Prostate gland (tissue), 2 donors: ENCODE results near the gene PLEK.
"Not testable (repeated sequence)": the region's sequence is repeated elsewhere in the genome, so short reads cannot be mapped to it uniquely, and the experiment has no call there.

Source experiments
- CTCF ChIP-seq, 4 experiments: fragments of 200-600 bp in 2 of 4; fragments of 450-650 bp in 2 of 4; sonication (generic) in 2 of 4; IDR thresholded peaks; 1 replicate in 3 of 4; 2 replicates in 1 of 4; pipeline ENCODE4 v1.5.1; 2016 to 2019; ENCODE audit warnings: antibody characterized with exemption in 4 of 4, mild to moderate bottlenecking in 2 of 4, moderate library complexity in 2 of 4
- POLR2A ChIP-seq: fragments of 450-650 bp; IDR thresholded peaks from one replicate; pipeline ENCODE4 v1.6.1; 2016; ENCODE audit warnings: antibody characterized with exemption, mild to moderate bottlenecking

- not testable (repeated sequence) for TF ChIP-seq POLR2A; CTCF (IDR thresholded peaks at IDR 0.05)
Measured at GRCh38 chr2:68446425-68446824, 81.3 kb downstream of the PLEK start.
